ENCODE data around the gene NHERF1.

Gene NHERF1

GRCh38 chr17:74748529-74749278 is at the start of gene NHERF1:
TSS of gene NHERF1 (plus strand) at chr17:74748628. CDS start at chr17:74748847, 219 bp downstream.
- DNase-seq (ENCODE audit: low read depth in 2 of 2): peak; percentile 87 to 96

- DNase-seq (ENCODE audit: low read depth in 2 of 2): no peak
Measured at GRCh38 chr17:74699236-74699635, 49.2 kb upstream of the NHERF1 start.

- DNase-seq (ENCODE audit: low read depth in 2 of 2): no peak
Measured at GRCh38 chr17:74702116-74702871, 46.1 kb upstream of the NHERF1 start.

GRCh38 chr17:74703311-74703710 is 45.1 kb upstream of the NHERF1 start:
- DNase-seq (ENCODE audit: low read depth in 2 of 2): no peak

GRCh38 chr17:74704544-74704943 is 43.9 kb upstream of the NHERF1 start:
- DNase-seq (ENCODE audit: low read depth in 2 of 2): no peak

- no peak for DNase-seq (ENCODE audit: low read depth in 2 of 2)
Measured at GRCh38 chr17:74711058-74711824, 37.2 kb upstream of the NHERF1 start.

GRCh38 chr17:74712301-74712700 is 36.1 kb upstream of the NHERF1 start:
- no peak for DNase-seq (ENCODE audit: low read depth in 2 of 2)

GRCh38 chr17:74712756-74713155 is 35.7 kb upstream of the NHERF1 start, which contains the start of gene CD300LF:
TSS of gene CD300LF (minus strand) at chr17:74712923. CDS start at chr17:74712866, 57 bp downstream.
- no peak for DNase-seq (ENCODE audit: low read depth in 2 of 2)

GRCh38 chr17:74713171-74713755 is 35.2 kb upstream of the NHERF1 start:
- no peak for DNase-seq (ENCODE audit: low read depth in 2 of 2)

- no peak for DNase-seq (ENCODE audit: low read depth in 2 of 2)
Measured at GRCh38 chr17:74715144-74715543, 33.3 kb upstream of the NHERF1 start.

GRCh38 chr17:74720506-74720905 is 27.9 kb upstream of the NHERF1 start:
- DNase-seq (ENCODE audit: low read depth in 2 of 2): no peak

- DNase-seq (ENCODE audit: low read depth in 2 of 2): no peak
Measured at GRCh38 chr17:74722782-74723181, 25.6 kb upstream of the NHERF1 start.

GRCh38 chr17:74723891-74724290 is 24.5 kb upstream of the NHERF1 start:
- DNase-seq (ENCODE audit: low read depth in 2 of 2): no peak

- DNase-seq (ENCODE audit: low read depth in 2 of 2): no peak
Measured at GRCh38 chr17:74725111-74725510, 23.3 kb upstream of the NHERF1 start.

GRCh38 chr17:74728033-74728701 is 20.3 kb upstream of the NHERF1 start:
- no peak for DNase-seq (ENCODE audit: low read depth in 2 of 2)

GRCh38 chr17:74728702-74729075 is 19.7 kb upstream of the NHERF1 start:
- DNase-seq (ENCODE audit: low read depth in 2 of 2): no peak

- DNase-seq (ENCODE audit: low read depth in 2 of 2): no peak
Measured at GRCh38 chr17:74729368-74729767, 19.1 kb upstream of the NHERF1 start.

- DNase-seq (ENCODE audit: low read depth in 2 of 2): no peak
Measured at GRCh38 chr17:74729866-74730265, 18.6 kb upstream of the NHERF1 start.

GRCh38 chr17:74730491-74731346 is 17.7 kb upstream of the NHERF1 start:
- no peak for DNase-seq (ENCODE audit: low read depth in 2 of 2)

- DNase-seq (ENCODE audit: low read depth in 2 of 2): no peak
Measured at GRCh38 chr17:74731347-74731605, 17.2 kb upstream of the NHERF1 start.

All from stimulated activated CD4-positive, alpha-beta T cell treated with anti-CD3 and anti-CD28 coated beads, Interleukin-1b, Interleukin-23, amount 100 ng/mL, for 4 hours (primary cell).